HG03064 (cell line): ENCODE measurements around the gene VAMP2.

Experiments used
- ATAC-seq: cut with Tn5 transposase; IDR thresholded peaks from one replicate; pipeline ENCODE4 v1.9.1; 2021; ENCODE audit warnings: low read depth; ENCODE audit not compliant: unreplicated experiment

Gene VAMP2

DNA sequence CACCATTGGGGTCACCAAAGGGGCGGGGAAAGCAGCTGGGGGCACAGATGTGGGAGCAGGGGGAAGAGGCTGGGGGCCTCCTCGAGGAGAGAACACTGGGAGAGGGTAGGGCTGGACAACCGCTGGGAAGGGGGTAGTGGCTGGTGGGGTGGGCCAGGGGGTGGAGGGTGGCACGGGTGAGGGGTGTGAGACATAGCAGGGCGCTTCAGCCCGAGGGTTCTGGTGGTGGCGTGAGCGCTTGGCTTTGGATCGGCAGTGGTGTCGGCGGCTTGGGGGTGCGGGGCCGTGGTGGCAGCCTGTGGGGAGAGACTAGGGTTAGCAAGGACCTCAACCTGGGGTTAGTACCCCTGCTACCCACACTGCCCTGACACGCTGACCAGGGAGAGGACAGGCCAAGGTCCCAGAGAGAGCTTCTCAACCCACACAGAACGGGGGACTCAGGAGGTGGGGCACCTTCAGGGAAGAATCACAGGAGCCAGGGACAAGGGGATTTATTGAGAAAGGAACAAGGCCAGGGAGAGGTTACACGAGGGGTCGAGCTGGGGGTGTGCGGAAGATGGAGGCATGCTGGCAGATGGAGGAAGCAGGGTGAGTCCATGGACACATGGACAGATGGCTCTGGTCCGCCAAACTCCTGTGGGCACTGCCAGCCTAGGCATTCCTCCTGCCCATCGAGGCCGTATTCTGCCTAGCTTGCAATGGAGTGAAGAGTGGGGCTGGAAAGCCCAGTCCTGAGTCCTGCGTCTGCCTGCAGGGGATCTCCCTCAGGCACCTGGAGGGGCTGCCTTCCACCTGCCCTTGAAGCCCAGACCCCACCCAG lies 19.0 kb downstream of the VAMP2 start:
- no peak for ATAC-seq

DNA sequence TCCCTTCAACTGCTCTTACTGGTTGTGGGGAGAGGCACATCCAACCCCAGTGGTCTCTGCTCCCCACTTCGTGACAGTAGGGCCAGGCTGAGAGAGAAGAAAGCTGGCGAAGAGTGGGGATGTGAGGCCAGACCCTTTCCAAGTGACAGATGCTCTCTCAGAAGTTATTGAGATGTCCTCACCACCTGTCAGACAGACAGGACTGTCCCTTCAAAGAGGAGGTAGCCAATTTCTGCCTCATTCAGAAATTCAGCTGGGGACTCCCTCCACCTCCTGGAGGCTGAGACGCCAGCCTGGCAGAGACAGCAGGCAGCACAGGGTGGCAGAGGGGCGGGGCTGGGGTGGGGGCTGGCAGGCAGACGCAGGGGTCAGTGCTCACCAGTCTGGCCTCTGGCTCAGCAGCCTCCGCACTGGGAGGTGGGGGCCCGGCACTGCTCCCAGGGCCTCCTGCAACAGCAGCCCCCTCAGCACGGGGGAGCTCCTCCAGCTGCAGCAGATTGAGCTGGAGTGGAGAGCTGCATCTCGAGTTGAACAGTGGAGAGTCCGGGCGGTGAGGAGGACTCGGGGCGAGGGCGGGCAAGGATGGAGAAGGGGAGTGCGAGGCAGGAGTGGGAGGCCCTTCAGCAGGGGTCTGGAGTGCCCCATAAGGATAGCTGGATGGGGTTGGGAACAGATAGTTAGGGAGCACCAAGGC lies 19.7 kb downstream of the VAMP2 start:
- no peak for ATAC-seq

DNA sequence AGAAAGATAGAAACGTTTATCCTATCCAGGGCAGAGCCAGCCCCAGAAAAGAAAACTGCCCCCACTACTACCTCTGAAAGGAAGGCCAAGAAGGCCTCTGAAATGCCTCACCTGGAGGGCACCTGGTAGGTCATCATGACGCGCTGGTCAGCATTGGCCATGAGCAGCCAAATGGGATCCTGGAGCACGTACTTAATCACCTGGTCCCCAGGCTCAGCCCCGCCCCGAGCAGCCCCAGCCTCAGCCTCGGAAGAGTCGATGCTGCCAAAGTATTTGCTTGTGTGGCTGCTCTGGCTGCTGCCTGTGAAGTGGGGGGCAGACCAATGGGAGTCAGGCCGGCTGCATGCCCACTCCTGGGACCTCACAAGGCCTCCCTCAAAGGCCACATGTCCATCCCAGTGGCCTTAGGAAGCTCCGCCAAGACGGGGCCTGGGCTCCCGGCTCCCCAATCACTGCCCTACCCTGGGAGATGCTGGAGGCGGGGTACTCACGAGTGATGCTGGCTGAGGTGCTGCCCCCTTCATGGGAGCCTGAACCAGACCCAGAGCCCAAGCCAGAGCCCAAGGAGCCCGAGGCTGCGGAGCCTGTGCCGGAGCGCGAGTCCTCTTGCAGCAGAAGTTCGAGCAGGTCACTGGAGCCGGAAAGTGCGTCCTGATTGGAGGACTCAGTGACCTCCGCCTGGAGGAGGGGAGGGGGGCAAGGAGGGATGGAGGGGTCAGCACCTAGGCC lies 20.4 kb downstream of the VAMP2 start:
- ATAC-seq: no peak

DNA sequence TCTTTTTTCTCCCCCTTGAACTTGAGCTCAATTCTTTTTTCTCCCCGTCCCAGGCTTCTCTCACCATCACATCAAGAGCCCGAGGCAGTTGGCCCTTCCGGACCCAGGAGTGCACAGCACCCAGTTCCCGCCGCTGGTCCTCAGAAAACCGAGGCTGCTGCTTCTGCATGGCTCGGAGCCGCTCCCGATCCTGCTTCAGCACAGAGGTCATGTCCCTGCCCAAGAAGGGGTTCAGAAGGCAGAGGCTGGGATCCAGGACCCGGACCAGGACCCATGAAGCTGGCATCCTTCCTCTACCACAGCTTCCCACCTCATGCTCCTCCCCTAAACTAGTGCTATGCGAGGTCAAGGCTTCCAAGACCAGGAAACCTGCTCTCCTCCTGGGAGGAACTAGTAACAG lies 21.0 kb downstream of the VAMP2 start:
- ATAC-seq: no peak

DNA sequence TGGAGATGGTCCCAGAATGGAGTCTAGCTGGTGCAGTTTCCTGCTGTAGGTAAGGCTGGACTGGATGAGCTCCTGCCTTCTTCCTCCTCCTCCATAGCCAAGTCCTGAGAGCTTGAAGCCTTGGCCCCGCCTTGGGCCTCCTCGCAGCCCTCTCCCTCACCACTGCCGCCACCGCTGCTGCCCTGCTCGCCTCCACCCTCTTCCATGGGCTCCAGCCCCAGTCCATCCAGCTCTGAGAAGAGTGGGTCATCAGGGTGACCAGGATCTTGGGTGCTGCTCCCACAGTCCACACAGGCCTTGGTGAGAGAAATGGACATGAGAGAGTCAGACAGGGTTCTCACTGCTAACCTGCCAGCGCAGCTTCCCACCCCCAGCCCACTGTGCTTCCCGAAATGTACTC lies 21.7 kb downstream of the VAMP2 start:
- ATAC-seq: no peak

DNA sequence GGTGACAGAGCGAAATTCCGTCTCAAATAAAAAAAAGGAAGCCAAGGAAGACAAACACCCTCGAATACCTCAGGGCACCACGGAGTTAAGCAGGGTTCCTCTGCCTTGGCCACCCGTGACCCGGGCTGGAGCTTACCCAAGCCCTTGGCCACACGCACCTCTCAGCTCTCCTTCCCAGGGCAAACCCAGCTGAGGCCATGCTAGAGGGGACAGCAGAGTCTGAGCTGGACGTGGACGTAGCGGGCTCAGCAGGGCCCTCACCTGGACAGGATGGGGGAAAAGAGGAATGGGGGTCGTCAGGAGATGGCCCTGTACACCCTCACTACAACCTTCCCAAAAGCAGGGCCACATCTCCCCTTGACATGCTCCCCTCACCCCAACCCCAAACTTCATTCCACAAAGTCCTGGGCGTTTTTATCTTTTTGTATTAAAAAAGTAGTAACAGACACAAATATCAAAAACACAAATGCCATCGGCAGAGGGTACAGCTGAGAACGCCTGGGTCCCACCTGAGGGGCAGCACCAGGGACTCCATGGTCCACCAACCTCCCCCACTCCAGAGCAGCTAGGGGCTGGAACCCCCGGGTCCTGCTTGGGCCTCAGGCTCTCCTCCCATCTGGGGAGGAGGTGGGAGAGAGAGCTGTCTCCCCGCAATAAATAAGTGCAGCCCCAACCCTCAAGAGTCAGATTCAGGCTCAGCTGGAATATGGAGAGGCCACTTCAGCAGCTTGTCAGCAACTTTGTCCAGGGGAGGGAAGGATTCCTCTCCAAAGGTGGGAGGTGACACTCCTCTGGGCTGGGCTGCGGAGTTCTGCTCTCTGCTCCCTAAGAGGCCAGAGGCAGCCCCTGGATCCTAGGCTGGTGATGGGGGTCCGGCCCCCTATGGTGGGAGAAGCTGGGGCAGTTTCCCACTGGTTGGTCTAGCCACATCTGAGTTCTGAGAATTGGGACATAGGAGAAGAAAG lies 22.4 kb downstream of the VAMP2 start:
- no peak for ATAC-seq

DNA sequence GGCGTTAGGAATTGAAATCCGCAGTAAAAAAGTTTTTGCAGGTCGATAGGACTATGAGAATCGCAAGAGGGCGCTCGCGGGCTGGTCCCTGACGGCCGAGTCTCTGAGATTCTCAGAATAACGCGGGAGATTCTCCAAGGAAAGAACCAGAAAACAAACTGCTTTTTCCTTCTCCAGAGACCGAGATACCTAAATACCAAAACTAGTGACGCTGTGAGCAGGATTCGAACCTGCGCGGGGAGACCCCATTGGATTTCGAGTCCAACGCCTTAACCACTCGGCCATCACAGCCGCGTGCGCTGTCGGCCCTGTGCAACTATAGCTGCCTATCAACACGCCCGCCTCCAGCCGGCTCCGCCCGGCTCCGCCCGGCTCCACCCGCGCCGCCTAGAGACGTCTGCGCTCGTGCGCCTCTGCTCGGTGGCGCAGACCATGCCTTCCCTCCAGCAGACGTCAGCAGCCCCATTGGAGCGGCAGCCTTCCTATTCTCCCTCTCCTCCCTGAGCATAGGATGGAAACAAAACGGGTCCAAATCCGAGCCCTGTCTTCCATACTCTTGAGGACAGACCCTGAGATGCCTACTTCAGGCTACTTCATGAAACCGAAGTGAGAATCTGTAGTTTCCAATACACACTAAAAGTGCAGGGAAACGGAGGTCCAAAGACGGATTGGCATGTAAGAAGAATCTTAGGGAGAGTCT lies 23.9 kb downstream of the VAMP2 start:
- ATAC-seq: peak; percentile 67

DNA sequence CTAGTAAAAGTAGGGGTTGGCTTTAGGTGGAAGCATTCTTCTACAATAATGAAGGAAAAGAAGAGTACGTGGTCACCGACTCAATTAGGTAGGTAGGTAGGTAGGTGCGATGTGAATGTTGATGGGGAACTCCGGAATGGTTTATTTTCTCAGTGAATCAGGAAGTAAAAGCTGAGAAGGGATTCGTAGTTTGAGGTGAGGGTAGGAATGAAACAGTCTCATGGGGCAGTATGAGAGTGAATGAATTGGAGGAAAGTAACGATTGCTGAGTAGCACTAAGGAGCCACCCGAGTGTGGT lies 24.4 kb downstream of the VAMP2 start:
- ATAC-seq: peak; percentile 4

DNA sequence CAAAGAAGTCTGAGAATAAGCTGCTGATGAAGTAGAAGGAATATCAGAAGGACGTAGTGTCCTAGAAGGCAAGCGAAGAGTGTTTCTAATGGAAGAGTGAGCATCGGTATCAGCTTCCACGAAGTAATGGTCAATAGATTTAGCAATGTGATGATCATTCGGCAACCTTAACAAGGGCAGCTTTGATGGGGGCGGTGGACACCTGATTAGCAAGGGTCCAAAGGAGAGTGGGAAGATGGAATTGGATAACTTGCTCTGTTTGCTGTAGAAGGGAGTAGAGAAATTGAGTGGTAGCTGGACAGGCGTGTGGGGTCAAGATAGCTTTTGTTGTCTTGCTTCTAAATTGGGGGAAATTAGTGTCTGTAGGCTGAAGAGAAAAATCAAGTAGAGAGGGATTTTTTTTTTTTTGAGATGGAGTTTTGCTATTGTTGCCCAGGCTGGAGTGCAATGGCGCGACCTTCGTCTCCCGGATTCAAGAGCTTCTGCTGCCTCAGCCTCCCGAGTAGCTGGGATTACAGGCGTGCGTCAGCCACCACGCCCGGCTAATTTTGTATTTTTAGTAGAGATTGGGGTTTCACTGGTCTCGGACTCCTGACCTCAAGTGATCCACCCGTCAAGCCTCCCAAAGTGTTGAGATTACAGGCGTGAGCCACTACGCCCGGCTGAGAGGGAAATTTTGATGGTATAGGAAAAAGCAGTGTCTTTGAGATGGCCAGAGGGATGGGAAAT lies 24.9 kb downstream of the VAMP2 start:
- no peak for ATAC-seq

DNA sequence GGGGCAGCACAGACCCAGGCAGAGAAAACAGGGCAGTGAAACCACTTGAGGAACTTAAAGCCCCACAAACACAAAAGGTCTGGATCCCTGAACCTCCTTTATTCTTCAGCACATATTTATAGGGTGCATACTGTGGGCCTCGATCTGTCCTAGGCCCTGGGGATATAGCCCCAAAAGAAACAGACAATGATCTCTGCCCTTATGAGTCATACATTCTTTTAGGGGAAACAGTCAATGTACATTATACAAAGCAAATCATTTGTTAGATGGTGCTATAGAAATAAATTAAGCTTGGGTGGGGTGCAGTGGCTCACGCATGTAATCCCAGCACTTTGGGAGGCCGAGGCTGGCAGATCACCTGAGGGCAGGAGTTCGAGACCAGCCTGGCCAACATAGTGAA lies 28.8 kb downstream of the VAMP2 start:
- ATAC-seq: no peak

DNA sequence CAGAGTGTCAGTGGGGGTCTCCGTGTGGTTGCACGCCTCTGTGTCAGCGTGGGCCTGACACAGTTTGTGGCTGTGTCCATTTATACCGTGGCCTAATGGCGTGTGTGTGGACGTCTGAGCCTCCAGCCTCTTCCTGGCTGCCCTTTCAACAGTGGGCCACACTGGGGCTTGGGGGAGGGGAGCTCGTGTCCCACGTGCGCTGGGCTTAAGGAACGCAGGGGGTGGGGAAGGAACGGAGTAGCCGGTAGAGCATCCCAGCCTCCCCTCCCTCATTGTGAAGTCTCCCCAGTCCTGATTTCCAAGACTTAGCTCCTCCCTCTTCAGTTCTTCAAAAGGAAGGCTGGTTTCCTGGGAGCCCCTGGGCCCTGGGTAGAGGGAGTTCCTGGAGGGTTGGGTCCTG lies 29.3 kb downstream of the VAMP2 start:
- no peak for ATAC-seq

DNA sequence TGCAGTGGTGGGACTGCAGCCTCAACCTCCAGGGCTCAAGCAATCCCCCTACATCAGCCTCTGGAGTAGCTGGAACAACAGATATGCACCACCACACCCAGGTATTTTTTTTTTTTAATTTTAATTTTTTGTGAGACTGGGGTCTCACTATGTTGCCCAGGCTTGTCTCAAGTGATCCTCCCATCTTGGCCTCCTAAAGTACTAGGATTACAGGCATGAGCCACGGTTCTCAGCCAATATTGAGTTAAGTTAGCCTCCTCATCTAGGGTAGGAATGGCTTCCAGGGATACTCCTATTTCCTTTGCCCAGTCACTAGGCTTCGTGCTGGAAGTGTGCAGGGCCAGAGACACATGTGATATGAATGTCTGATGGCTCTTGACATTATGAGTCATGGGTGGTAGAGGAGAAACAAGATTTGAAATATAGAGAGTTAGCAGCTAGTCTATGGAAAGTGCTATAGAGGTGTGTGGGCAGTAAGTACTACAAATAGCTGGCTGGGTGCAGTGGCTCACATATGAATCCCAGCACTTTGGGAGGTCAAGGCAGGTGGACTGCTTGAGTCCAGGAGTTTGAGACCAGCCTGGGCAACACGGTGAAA lies 30.8 kb downstream of the VAMP2 start:
- ATAC-seq: no peak

DNA sequence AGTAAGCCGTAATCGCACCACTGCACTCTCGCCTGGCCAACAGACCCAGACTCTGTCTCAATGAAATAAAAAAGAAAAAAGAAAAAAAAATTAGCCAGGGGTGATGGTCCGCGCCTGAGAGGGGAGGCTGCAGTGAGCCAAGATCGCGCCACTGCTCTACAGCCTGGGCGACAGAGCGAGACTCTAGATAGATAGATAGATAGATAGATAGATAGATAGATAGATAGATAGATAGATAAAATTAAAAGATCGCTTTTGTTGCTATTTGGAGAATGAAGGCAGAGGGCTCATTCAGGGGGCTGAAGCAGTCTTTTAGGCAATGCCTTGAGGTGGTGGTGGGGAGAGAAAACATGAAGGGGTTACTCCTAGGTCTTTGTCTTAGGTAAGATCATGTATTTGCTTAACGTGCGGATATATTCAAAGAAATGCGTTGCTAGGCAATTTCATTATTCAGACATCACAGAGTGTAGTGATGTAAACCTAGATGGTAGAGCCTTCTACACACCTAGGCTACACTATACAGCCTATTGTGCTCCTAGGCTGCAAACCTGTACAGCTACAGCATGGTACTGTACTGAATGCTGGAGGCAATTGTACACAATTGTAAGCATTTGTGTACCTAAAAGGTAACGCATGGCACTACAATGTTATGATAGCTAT lies 34.5 kb downstream of the VAMP2 start:
- no peak for ATAC-seq

DNA sequence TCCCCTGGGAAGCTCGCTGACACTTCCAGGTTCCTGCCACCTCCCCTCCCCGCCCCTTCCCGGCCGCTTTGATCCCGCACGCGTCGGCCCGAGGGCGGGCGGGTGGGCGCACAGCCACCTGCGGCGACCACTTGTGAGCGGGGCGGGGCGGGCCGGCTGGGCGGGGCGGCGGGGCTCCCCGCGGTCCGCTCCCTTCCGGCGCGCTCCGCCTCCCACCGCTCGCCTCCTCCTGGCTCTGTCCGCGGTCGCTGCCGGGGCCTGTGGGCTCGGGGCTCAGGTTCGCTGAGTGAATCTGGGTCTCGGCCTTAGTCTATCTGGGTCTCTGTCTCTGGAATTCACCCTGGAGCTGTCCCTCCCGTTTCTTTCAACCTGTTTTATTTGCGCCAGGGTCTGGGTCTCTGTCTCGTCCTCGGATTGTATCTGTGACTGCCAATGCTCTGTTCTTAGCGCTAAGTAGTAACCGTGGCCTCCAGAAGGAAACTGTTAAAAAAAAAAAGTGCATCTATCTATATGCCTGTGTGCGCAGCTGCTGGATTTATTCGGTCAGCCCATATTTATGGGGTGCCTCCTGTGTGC lies 36.2 kb downstream of the VAMP2 start:
- ATAC-seq: no peak

DNA sequence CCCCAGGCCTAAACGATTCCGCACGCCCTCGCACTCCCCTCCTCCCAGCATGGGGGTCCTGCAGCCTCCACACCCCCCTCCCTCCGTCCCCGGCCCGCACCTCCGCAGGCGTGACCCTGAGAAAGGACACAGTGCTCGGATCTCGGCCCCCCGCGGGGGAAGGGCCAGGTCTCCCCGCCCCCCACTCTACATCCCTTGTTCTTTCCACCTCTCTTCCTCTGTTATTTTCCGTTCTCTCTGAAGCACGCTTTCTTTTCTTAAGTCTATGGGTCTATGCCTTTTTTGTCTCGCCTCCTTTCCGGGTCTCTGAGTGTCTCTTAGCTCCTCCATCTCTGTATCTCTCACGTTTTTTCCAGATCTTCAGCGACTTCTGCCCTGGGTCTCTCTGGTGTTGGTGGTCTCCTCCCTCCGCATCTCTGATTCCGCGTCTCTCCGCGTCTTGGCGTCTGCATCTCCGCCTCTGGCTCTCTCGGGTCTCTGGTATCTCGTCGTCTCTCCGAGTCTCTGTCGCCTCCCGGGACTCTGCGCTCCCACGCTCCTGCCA lies 36.7 kb downstream of the VAMP2 start:
- no peak for ATAC-seq

DNA sequence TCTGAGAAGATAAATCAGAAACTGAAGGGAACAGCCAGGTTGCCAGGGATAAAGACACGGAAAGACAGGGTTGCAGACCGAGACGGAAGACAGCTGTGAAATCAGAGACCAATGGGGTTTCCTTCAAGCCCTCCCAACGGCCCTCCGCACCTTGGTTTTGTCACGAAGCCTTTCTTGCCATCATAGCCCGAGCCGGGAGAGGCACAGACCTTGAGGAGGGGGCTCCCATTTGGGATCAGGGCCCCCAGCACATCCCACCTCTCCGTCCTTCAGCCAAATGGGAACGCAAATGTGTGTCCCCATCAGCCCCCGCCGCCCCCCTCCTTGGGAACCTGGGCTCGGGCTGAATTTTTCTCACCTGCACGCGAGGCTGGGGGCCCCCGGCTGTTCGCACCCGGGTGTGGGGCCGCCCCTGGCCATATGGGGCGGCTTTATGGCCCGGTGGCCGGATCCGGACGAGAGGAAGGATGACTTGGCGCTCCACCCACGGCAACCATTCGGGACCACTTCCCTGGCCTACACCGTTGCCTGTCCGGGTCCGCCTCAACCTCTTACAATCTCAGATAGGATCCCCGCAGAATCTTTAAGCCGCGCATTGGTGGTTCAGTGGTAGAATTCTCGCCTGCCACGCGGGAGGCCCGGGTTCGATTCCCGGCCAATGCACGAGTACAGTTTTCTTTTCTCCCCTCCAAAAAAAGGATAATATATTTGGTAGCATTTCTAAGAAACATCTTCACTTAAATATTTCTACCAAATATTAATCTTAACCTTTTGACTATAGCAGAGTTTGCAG lies 37.4 kb downstream of the VAMP2 start:
- ATAC-seq: no peak
